KMS-11 (cell line): Measurements from ENCODE around the gene ZNF106.

Experiments
- H2AFZ ChIP-seq: fragments of 200-600 bp; sonication (generic); 2 replicates; pipeline ENCODE4 v1.6.1; 2016; ENCODE audit warnings: antibody characterized with exemption, mixed run types, low read depth
- H3K27ac ChIP-seq: fragments of 200-600 bp; sonication (generic); 2 replicates; pipeline ENCODE4 v1.6.1; 2016; ENCODE audit warnings: mild to moderate bottlenecking, mixed run types
- H3K27me3 ChIP-seq: fragments of 200-600 bp; sonication (generic); 2 replicates; pipeline ENCODE4 v1.6.1; 2017; ENCODE audit warnings: mild to moderate bottlenecking, low read depth, mixed run types, moderate library complexity; ENCODE audit not compliant: insufficient read depth
- H3K36me3 ChIP-seq: fragments of 200-600 bp; sonication (generic); 2 replicates; pipeline ENCODE4 v1.6.1; 2017; ENCODE audit warnings: mild to moderate bottlenecking, mixed run types; ENCODE audit not compliant: insufficient read depth
- H3K4me1 ChIP-seq: fragments of 200-600 bp; sonication (generic); 2 replicates; pipeline ENCODE4 v1.6.1; 2016; ENCODE audit warnings: mild to moderate bottlenecking, low read depth, mixed run types; ENCODE audit not compliant: poor library complexity, severe bottlenecking
- H3K4me2 ChIP-seq: fragments of 200-600 bp; sonication (generic); 2 replicates; pipeline ENCODE4 v1.7.0; 2016; ENCODE audit warnings: mild to moderate bottlenecking, mixed run types
- H3K4me3 ChIP-seq: fragments of 200-600 bp; sonication (generic); IDR thresholded peaks from 2 replicates; pipeline ENCODE4 v1.6.1; 2017; ENCODE audit warnings: low read depth, low read length, mixed read lengths; ENCODE audit not compliant: insufficient read depth
- H3K79me2 ChIP-seq: fragments of 200-600 bp; sonication (generic); 2 replicates; pipeline ENCODE4 v1.6.1; 2016; ENCODE audit warnings: low read depth, mixed run types; ENCODE audit not compliant: insufficient read depth
- H3K9ac ChIP-seq: fragments of 200-600 bp; sonication (generic); 2 replicates; pipeline ENCODE4 v1.6.1; 2016; ENCODE audit warnings: mild to moderate bottlenecking, mixed run types
- H4K20me1 ChIP-seq: fragments of 200-600 bp; sonication (generic); 2 replicates; pipeline ENCODE4 v1.6.1; 2016; ENCODE audit warnings: mild to moderate bottlenecking, mixed run types; ENCODE audit not compliant: insufficient read depth
- CTCF ChIP-seq: fragments of 200-600 bp; sonication (generic); conservative IDR thresholded peaks from 2 replicates; pipeline ENCODE4 v1.6.1; 2017; ENCODE audit warnings: low read depth, mild to moderate bottlenecking, antibody characterized with exemption, low read length, moderate library complexity, mixed read lengths

Gene ZNF106

GRCh38 chr15:42402455-42403205, 88.3 kb downstream of the ZNF106 start:
- no peak overlapping the region for H2AFZ ChIP-seq
- H3K9ac ChIP-seq: no peak overlapping the region
- H3K79me2 ChIP-seq: no peaks in the 10 kb centered on the region
- no peaks in the 10 kb centered on the region for H3K27me3 ChIP-seq
- H3K36me3 ChIP-seq: no peaks in the 10 kb centered on the region
- H4K20me1 ChIP-seq: no peaks in the 10 kb centered on the region
- H3K4me3 ChIP-seq: no peak overlapping the region
- H3K4me1 ChIP-seq: no peaks in the 10 kb centered on the region
- H3K4me2 ChIP-seq: no peak overlapping the region
- TF ChIP-seq CTCF: no peak
- H3K27ac ChIP-seq: no peak overlapping the region

- TF ChIP-seq CTCF: no peak
- Histone ChIP-seq H4K20me1 (no peaks in the 10 kb centered on the region), H3K4me3 (no peak overlapping the region), H3K4me2 (no peak overlapping the region), H3K36me3 (no peaks in the 10 kb centered on the region), H2AFZ (no peak overlapping the region), H3K4me1 (no peaks in the 10 kb centered on the region), H3K79me2 (no peaks in the 10 kb centered on the region), H3K27me3 (no peaks in the 10 kb centered on the region), H3K27ac (no peak overlapping the region), H3K9ac (no peak overlapping the region)
Measured at GRCh38 chr15:42401544-42402454, 89.1 kb downstream of the ZNF106 start.

- H3K79me2 ChIP-seq: no peaks in the 10 kb centered on the region
- no peak overlapping the region for H3K4me2 ChIP-seq
- no peak overlapping the region for H3K9ac ChIP-seq
- no peaks in the 10 kb centered on the region for H3K36me3 ChIP-seq
- no peak overlapping the region for H2AFZ ChIP-seq
- no peak for TF ChIP-seq CTCF
- no peak overlapping the region for H3K4me3 ChIP-seq
- H3K4me1 ChIP-seq: no peaks in the 10 kb centered on the region
- no peak overlapping the region for H3K27ac ChIP-seq
- no peaks in the 10 kb centered on the region for H4K20me1 ChIP-seq
- no peaks in the 10 kb centered on the region for H3K27me3 ChIP-seq
Measured at GRCh38 chr15:42395838-42396237, 95.1 kb downstream of the ZNF106 start.

- Histone ChIP-seq H3K36me3 (no peaks in the 10 kb centered on the region), H3K27ac (no peak overlapping the region), H3K4me1 (no peaks in the 10 kb centered on the region), H2AFZ (no peak overlapping the region), H4K20me1 (no peaks in the 10 kb centered on the region), H3K9ac (no peak overlapping the region), H3K27me3 (no peaks in the 10 kb centered on the region), H3K4me2 (no peak overlapping the region), H3K79me2 (no peaks in the 10 kb centered on the region), H3K4me3 (no peak overlapping the region)
- no peak for TF ChIP-seq CTCF
Measured at GRCh38 chr15:42394106-42394505, 96.8 kb downstream of the ZNF106 start.
